Measurements from ENCODE around the gene ENTR1.
"Not testable (repeated sequence)": the region's sequence is repeated elsewhere in the genome, so short reads cannot be mapped to it uniquely, and the experiment has no call there.

GRCh38 chr9:136407061-136407460 lies 3.4 kb downstream of the ENTR1 start:
- TF ChIP-seq CTCF (IDR thresholded peaks at IDR 0.05); POLR2A (IDR thresholded peaks at IDR 0.05); POLR2AphosphoS5 (IDR thresholded peaks at IDR 0.05; ENCODE audit: insufficient read depth in 1 of 2, low read depth in 1 of 2): not testable (repeated sequence)

Data from vagina (tissue), 2 donors.